HPDE6-E6E7 (cell line): Measurements from ENCODE around the gene HLA-DMA.

Source experiments
- DNase-seq: peaks from one replicate; pipeline ENCODE4 v3.0.0; 2011; ENCODE audit warnings: missing footprints; ENCODE audit errors: extremely low spot score

HLA-DMA gene

DNA sequence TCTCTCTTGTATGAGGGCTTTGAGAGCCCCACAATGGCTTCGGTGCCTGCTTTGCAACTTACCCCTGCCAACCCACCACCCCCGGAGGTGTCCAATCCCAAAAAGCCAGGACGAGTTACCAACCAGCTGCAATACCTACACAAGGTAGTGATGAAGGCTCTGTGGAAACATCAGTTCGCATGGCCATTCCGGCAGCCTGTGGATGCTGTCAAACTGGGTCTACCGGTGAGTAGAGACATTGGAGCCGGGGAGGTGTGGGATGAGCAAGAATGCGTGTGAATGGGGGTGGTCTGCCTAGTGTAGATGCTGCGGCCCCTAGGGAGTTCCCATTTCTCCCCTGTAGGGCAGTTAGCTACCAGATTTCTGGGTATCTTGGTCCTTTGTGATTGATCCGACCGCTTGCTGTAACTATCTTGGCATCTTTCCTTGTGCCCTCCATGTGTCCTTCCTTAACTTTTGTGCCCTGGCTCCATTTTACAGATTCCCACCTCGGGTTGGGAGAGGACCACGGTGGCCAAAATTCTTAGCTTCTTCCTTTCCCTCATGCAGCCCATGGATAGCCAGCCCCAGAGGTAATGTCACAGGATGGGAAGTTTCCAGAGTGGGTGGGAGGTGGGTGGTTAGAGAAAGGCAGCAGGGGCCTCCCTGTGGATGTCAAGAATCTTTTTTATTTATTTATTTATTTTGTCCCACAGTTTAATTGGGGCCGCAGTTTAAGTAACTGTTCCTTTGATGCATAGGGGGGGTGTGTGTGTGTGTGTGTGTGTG is 21.8 kb upstream of the HLA-DMA start:
- no peak for DNase-seq

DNA sequence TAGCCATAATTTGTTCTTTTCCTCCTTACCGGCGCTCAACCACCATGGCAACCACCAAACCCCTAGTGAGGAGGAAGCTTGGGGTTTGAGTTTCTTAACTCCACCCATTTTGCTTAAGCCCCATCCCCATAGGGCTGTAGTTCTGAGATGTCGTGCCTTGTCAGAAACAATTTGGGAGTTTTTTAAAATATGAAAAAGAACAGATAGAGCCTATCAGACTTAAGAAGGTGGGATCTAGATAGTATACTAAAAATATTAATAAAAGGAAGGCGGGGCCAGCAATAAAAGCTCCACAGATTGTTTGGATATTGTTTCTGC is 21.1 kb upstream of the HLA-DMA start:
- no peak for DNase-seq

DNA sequence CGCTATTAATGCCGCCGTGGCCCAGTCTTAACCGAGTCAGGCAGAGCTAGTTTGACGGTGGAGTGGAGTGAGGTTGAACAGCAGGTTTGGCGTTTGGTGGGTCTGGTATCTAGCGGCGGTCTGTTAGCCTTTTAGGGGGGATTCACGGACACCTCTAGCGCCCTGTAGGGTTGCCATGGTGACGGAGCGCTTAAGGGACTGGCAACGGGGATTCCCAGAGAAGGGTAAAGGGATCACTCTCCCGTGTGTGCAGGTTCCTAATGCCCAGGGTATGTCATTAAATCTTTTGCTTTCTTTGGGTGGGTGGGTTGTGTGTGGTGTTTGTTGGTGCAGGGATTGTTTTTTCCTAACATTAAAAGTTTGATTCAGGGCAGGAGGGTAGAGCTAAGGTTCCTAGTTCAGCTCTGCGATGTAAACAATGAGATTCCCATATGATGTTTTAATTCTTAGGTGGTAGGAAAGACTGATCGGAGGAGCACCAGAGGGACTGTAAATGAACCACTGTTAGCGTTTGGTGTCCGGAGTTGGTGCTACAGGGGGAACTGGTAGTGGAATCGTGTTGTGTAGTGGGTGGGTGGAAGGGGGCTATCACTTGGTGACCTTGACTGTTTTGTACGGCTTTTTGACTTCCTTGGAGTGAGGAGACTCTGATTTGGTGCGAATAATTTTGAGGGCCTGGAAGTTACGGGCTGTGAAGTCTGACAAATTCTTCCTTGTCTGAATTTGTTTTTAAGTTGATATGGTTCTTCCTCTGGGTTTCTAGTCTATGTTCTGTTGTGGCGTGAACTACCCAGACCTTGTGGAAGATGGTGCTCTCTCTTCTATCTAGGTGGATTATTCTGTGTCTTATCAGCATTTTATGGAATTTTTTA is 20.5 kb upstream of the HLA-DMA start:
- no peak for DNase-seq

DNA sequence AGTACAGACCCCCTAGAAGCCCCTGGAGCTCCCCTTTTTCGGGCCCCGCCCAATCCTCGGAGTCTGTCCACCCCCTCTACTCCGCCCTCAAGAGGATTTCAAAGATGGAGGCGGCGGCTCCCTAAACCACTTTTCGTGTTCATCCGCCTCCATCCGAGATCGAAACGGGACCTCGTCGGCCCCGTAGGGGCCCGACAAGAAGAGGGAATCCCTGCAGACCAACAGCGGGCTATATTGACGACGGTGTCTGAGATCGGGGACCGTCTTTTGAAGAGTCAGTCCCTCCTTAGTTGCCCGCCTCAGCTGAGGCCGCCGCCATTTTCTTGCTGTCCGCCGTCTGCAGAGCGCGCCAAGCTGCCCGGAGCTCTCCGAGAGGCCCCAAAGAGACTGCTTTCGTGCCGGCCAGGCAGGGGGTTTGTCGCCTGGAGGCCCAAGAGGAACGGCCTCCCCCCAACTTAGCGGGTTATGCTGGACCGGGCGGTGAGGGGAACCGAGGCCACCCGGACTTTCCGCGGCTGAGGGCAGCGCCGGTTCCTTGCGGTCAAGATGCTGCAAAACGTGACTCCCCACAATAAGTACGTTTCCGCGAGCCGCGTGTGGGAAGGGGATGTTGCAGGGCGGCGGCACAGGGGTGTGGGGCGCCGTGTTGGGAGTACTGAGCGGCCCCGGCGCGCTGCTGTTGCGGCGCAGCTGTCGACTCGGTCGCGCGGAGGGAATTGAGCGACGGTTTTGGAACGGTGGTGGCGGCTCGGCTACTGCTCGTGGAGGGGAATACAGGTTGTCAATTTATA is 19.7 kb upstream of the HLA-DMA start:
- DNase-seq = no peak

DNA sequence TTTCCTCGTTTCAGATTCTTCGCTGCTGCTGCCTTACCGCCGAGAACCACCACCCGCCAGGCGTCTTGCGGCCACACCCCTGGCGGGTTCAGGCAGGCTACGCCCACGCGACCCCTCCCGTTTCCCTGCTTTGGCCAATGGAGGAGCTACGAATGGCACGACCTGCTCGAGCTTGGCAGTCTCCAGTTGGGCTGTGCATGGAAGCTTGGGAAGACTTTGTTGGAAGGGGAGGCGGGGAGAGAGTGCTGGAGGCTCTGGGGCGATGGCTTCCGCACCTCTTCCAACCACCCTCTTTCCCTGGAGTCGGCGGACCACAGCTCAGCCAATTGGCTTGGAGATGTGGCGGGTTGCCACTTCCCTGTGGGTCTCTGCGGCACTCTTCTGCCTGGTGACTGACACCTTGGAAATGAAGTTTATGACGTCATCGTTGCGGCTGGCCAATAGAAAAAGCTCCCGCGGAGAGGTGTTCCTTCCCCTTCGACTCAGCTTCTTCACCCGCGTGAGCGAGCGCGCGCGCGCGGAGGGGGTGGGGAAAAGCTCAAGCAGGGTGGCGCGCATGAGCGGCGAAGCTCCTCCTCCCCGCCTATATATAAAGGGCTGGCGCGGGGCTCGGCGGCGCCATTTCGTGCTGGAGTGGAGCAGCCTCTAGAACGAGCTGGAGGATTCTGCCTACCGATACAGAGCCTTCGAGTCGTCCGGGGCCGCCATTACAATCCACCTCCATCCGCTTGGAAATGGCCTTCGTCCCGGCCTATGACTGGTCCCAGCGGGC is 18.9 kb upstream of the HLA-DMA start:
- DNase-seq = peak; percentile 95

DNA sequence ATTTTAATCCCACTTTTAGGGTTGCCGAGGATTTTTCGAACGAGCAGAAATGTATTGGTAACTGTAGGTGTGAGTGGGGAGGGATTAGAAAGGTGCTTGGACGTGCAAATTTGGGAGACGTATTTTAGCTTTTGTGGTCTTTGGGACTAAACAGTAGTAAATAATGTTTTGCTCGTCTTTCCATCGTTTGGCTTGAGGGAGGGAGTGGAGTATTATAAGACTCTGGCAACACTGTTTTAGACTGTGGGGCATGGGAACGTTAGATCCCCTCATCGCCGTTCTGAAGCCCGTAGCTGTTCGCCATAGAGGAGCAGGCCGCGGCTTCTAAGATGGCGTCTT is 18.3 kb upstream of the HLA-DMA start:
- no peak for DNase-seq

DNA sequence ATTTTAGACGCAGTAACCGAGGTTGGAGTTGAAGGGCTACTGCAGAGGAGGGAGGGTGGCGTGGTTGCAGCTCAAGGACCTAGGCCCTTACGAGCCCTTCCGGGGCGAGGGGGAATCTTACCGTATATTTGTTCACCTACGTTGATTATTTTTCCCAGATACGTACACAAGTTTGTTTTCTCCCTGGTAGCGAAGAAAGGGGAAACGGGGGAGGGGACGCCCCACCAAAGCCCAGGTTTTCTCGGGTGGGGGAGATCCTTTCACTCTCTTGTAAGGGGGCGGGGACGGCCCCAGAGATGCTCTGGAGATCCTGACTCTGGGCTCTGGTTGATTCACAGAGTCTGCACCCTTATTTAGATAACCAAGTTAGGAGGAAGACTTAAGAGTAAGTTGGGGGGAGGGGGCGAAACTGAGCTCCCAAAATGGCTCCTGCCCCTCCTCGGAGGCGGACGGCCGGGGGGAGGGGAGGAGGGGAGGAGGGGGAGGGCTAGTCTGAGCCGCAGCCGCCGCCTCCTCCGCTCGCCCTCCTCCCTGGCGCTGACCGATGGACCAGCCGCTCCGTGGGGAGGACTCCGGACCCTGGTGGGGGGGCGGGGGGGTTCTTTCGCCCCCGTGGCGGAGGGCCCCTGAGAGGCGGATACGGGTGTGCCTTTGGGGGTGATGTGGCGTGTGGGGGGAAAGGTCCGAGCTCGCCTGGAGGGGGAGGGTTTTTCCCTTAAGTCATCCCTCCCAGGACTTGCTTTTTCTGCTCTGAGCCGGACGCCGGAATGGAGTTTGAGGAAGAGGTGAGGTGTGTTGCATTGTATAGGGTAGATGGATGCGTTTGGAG is 17.7 kb upstream of the HLA-DMA start:
- no peak for DNase-seq

DNA sequence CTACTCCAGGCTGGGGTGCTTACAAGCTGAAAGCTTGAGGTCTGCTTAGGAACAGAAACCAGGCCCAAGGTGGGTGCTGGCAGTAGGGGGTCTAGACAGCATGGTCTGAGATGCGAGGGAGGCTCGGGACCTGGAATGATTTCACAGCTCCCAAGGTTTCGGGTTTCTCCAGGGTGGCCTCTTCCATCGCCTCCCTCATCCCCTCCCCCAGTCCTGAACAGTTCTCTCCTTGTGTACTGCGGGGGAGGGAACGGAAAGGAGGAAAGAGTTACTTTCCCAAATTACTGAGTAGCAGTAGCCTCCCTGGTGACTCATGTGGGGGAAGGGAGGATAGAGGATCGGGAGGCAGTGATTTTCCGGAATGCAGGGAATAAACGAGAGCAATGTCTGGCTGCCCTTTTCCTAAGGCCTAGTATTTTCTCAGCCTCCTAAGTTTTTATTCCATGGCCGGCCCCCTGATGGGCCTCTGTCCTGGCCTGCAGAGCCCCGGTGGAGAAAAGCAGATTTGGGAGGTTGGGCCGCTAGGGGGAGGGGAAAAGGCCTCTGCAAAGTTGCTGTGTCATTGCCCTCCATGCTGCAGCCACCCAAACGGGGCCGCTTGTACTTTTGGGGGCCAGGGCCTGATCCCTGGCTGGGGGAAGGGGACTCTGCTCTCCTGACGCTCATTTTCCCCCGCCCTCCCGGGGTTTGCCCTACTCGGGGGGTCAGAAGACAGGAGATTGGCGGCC is 17.0 kb upstream of the HLA-DMA start:
- DNase-seq = no peak

DNA sequence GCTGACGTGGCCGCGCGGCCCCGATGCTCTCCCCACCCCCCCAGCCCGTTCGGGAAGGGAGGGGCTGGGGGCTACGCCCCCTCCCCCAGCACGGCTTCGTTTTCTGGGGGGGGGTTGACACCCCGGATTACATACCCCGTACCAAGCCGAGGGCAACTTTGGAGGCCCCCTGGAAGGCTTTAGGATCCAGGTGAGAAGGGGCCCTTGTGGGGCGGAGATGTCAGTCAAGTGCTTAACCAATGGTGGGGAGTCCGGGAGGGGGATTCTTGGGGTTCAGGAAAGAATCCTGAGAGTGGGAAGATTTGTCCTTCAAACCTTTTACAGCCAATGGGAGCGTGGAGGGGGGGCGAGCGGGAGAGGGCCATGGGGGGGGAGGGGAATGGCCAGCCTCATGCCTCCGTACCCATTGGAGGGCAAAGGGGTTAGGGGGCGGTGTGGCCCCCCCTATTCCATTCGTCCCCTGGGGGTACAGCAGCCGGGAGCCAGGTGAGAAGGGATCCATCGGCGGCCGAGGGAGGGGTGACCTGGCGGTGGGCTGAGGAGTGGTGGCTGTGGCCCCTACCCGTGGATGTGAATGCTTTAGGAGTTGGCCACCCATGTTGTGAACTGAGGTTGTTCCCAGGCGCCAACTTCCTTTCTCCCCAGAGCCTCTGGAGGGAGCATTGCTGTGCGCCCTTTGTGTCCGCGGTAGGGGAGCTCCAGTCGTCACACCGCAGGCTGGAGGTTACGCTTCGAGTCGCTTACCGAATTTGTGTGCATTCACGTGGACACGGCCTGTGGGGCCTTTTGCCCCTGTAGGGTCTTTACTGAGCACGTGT is 16.2 kb upstream of the HLA-DMA start:
- DNase-seq = no peak

DNA sequence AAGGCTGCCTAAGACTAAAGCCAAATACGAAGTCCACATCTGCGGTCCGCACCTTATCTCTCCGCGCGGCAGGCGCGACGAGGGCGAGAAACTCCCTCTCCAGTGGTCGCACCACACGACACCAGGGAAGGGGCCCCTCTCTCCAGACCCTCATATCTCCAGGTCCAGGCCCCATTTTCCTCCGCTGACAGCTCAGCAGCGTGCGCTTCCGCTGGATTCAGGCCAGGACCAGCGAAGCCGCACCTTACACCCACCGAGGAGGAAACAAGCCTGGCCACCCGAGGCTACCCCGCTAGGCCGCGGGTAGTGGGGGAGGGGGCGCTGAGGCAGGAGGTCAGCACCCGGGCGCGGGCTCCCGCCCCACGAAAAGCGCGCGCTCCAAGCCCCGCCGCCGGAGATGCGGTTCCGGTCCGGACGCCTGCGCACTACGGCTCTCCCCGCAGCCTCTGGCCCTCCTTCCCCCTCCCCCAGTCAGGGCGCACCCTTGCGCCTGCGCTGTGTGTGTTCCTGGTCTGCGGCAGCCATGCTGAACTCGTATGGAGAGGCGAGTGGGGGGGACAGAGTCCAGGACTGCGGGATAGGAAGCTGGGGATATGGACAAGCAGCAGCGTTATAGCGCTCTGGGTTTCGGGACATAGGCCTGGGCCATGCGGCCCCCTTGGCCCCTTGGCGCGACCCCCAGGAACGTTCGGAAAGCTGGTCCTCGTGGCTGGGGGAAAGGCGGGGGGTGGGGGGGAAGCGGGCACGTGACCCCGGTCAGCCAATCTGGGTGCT is 15.4 kb upstream of the HLA-DMA start, which contains the start of gene BRD2:
Gene BRD2, plus strand, starts transcription at position 502 of the 774 bp plus-strand sequence. CDS start 4,305 bp downstream, outside the sequence.
- peak; percentile 89 for DNase-seq

DNA sequence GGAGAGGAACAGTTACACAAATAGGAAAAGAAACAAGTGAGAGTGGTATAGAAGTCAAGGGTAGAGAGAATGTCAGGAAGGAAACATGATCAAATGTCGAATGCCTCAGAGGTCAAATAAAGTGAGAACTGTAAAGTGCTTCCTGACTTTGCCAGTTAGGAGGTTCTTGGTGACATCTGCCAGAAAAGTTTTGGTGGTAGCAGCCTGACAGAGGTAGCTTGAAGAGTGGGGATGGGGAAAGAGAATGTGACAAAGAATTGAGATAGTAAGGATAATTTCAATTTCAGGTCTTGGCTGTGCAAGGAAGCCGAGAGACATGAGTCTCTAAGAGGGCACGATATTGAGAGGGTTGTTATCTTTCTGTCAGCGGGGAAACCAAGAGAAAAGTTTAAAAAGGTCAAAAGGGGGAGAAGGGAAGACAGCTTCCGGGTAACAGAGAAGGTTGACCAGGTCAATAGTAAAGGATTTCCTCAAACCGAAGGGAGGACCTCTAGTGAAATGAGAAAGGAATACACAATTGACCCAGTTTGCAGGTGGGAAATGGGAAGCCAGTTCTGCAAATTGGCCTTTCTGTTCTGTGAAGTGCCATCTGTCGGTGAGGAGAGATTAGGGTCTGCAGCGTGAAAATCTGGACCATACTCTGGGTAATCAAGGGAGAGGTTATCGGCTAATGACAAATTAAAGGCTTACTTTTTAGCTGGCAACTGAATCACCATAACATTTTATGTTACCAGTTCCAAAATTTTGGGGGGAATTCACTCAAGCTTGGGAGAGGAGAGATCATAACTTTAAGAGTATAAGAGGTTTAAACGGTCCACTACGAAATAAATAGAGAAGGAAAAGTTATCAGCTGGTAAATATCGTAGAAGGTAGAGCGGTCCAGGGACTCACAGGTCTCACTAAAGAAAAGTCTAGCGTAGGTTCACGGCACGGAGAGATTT is 14.5 kb upstream of the HLA-DMA start:
- no peak for DNase-seq

DNA sequence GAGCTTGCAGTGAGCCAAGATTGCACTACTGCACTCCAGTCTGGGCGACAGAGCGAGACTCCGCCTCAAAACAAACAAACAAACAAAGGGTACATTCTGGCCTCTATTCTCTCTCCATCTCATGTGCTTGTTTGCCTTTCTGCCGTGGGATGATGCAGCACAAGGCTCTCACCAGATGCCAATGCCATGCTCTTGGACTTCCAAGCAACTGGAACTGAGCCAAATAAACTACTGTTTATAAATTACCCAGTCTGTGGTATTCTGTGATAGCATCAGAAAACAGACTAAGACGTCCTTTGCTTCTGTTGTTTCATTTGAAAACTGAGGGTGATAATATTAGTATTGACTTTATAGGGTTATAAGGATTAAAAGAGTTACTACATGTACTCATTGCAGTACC is 11.9 kb upstream of the HLA-DMA start:
- no peak for DNase-seq

DNA sequence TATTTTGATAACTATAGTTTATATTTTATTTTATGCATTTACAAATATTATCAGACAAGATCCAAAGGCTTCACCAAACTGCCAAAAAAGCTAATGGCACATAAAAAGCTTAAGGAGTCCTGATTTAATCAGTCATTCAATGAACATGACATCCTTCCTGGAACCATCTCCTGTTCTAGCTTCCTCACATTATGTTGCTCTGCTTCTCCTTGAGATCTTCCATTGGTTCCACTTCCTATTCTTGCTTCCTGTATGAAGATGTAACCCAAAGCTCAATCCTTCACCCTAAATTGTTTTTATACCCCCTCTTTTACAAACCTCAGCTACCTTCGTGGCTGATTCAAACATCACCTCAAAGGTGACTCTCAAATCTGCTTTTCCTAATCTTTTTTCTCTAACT is 11.0 kb upstream of the HLA-DMA start:
- DNase-seq = no peak

DNA sequence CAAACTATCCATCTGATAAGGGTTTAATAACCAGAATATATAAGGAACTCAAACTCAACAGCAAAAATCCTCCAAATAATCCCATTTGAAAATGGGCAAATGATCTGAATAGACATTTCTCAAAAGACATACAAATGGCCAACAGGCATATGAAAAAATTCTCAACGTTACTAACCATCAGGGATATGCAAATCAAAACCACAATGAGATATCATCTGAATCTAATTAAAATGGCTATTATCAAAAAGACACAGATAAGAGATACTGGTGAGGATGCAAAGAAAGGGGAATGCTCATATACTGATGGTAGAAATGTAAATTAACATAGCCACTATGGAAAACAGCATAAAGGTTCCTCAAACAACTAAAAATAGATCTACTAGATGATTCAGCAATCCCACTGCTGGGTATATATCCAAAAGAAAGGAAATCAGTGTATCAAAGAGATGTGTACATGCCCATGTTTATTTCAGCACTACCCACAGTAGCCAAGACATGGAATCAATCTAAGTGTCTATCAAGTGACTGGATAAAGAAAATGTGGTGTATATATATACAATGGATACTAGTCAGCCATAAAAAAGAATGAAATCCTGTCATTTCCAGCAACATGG is 9.4 kb upstream of the HLA-DMA start:
- DNase-seq = no peak

DNA sequence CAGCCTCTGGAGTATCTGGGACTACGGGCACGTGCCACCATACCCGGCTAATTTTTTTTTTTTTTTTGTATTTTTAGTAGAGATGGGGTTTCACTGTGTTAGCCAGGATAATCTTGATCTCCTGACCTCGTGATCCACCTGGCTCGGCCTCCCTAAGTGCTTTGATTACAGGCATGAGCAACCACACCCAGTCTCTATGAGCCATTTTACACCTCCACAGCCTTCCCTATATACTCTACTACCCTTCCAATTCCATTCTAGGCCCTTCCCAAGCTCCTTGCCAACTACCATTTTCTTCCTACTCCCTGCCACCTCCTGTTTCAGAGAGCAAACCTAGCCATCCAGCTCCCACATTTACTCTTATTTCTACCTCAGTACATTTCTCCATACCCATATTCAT is 7.7 kb upstream of the HLA-DMA start:
- no peak for DNase-seq

DNA sequence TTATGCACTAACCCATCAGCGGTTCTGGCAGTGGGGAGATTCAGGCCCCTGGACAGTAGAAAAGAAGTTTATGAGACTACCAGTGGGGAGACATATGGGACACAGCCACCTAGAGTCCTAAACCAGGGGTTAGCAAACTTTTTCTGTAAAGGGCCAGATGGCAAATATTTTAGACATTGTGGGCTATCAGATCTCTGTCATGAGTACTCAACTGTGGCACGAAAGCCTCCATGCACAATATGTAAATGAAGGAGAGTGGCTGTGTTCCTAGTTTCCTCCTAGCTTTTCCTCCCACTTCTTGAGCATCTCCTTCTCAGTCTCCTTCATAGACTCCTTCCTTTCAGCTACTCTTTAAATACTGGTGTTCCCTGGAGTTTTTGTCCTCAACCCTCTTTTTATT is 3.3 kb upstream of the HLA-DMA start:
- no peak for DNase-seq
